ENCODE data around the gene C2orf42.

DNA sequence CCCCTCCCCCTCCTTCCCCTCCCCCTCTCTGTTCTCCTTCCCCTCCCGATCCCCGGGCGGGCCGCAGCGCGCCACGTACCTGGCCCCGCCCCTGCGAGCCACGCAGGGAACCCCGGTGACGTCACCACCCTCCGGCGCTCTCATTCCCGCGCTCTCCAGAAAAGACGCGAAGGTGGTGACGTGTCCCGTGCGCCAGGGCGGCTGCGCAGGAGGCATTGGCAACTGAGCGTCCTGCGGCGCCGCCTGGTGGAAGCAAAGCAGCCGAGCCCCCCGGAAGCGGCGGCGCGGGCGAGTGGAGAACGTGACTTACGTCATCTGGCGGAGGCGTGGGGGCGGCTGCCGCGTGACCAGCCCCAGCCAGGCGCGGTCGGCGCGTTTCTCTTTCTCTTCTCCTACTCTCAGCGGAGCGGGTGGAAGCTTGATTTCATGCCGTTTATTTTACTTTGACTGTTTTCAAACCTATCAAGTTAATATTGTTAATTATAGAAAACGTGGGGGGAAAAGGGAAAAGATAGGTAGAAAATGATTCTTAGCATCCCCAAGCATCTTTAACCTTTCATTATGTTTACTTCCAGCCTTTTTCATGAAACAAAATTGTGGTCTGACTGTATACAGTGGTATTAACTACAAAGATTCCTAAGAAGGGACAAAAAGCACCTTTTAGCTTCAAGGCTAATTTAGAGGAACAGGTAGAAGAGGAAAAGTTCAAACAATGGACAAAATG lies 48.1 kb downstream of the C2orf42 start:
- TF ChIP-seq, protein P1, sequence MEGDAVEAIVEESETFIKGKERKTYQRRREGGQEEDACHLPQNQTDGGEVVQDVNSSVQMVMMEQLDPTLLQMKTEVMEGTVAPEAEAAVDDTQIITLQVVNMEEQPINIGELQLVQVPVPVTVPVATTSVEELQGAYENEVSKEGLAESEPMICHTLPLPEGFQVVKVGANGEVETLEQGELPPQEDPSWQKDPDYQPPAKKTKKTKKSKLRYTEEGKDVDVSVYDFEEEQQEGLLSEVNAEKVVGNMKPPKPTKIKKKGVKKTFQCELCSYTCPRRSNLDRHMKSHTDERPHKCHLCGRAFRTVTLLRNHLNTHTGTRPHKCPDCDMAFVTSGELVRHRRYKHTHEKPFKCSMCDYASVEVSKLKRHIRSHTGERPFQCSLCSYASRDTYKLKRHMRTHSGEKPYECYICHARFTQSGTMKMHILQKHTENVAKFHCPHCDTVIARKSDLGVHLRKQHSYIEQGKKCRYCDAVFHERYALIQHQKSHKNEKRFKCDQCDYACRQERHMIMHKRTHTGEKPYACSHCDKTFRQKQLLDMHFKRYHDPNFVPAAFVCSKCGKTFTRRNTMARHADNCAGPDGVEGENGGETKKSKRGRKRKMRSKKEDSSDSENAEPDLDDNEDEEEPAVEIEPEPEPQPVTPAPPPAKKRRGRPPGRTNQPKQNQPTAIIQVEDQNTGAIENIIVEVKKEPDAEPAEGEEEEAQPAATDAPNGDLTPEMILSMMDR (conservative IDR thresholded peaks at IDR 0.05; ENCODE audit: low read depth, low read length): peak; percentile 99
- TF ChIP-seq RAD21 (IDR thresholded peaks at IDR 0.05; ENCODE audit: low read length): peak; percentile 99
